OCI-LY7 (cell line): Measurements from ENCODE around the gene NOVA2.

Source experiments
- CTCF ChIP-seq: fragments of 200-600 bp; sonication (generic); conservative IDR thresholded peaks from 2 replicates; pipeline ENCODE4 v1.5.1; 2014; ENCODE audit warnings: mild to moderate bottlenecking, antibody characterized with exemption, low read length, moderate library complexity, mixed read lengths
- EZH2phosphoT487 ChIP-seq: fragments of 200-600 bp; sonication (generic); IDR thresholded peaks from 2 replicates; pipeline ENCODE4 v1.6.1; 2018; ENCODE audit warnings: low read depth, borderline replicate concordance, mild to moderate bottlenecking, mixed run types, antibody characterized with exemption, low read length, moderate library complexity, mixed read lengths

- TF ChIP-seq CTCF (0 out of 2 replicates have a peak, but pooled peaks have one; percentile 28), EZH2phosphoT487 (no peak)
Measured at GRCh38 chr19:45901912-45902650, 71.6 kb downstream of the NOVA2 start, which contains the start of gene MYPOP.
